ENCODE results near the gene KPTN.

Gene KPTN

GRCh38 chr19:47464675-47465419 lies 19.2 kb downstream of the KPTN start:
- DNase-seq, result no peak

DNA sequence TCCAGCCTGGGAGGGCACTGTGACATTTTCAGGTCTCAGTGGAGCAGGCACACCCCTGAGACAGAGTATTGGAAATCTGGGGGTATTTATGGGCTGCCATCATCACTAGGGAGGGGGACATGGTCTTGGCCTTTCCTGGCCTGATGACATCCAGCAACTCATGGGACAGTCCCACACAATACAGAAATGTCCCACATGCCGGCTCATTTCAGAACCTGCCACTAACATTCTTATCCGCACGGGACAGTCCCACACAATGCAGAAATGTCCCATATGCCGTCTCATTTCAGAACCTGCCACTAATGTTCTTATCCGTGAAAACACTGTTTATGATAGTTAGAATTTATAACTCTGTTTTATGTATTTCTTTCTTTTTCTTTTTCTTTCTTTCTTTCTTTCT lies 22.1 kb downstream of the KPTN start:
- no peak for DNase-seq

GRCh38 chr19:47459477-47459876 lies 24.5 kb downstream of the KPTN start:
- no peak for DNase-seq

DNA sequence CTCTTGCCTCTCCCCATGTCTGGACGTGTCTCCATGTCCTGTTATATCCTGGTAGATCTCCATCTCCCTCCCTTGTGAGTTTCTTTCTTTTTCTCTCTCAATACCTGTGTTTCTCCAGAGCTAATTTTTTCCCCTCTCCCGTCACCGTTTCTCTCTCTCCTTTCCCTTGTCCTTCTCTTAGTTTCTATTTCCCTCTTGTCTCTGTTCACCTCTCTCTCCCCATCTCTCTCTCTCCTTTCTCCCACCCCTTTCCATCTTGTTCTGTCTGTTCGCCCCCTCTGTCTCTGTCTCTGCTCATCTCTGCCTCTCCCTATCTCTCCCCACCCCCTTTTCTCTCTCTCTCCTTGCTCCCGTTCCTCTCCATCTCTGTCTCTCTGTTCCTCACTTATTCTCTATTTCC lies 25.3 kb downstream of the KPTN start:
- DNase-seq, result no peak

GRCh38 chr19:47456721-47457474 lies 27.1 kb downstream of the KPTN start:
- DNase-seq, result no peak

GRCh38 chr19:47450478-47450877 lies 33.5 kb downstream of the KPTN start:
- DNase-seq, result no peak

- no peak for DNase-seq
Measured at GRCh38 chr19:47448360-47448727, 35.7 kb downstream of the KPTN start.

DNA sequence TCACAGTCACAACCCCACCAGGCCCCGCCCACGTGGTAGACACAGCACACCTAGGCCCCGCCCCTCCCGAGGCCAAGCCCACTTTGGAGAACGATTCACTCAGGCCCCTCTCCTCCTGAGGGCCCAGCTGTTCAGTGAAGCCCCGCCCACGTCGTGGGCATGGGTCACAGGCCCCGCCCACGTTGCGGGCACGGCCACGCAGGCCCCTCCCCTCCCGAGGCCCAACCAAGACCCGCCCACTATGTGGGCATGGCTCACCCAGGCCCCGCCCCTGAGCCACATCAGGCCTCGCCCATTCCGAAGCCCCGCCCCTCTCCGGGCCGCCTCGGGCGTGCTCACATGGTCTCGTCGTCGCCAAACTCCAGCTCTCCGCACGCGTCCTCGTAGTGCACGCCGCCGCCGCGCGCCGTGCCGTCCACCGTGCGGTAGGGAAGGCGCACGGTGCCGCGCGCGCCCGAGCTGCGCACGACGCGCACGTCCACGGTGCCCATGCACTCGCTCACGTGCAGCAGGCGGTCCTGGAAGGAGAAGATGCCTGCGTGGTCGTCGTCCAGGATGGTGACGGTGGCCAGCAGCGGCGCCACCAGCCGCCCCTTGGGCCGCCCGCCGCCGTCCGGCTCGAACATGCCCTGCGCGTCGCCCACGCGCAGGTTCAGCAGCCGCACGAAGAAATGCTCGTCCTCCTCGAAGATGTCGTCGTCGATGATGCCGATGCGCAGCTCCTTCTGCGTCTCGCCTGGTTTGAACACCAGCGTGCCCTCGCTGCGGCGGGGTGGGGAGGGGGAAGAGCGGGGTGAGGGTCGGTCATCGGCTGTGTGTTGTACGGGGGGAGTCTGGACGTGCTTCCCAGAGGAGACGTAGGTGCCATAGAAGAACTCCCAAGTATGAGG lies 36.3 kb downstream of the KPTN start:
- peak; percentile 80 for DNase-seq

- peak; percentile 74 for DNase-seq
Measured at GRCh38 chr19:47446534-47447469, 37.2 kb downstream of the KPTN start.

- DNase-seq, result peak; percentile 12
Measured at GRCh38 chr19:47445937-47446402, 38.0 kb downstream of the KPTN start.

DNA sequence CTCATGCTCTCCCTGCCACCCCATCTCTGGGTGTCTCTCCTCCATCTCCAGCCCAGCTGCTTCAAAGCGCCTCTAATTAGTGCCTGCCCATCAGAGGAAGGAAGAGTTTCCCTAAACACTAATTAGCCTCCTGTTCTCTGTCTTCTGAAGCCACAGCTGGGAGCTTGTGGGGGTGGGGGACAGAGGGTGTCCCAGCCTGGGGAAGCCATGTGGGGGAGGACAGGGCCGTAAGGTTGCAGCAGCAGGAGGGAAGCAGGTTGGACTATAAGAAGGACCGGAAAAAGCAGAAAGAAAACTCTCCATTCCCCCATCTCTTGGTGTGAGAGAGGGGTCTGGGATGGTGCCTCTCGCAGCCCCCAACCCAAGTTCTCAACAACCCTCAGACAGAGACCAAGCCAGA lies 38.5 kb downstream of the KPTN start:
- no peak for DNase-seq

GRCh38 chr19:47444388-47444821 lies 39.6 kb downstream of the KPTN start:
- no peak for DNase-seq

DNA sequence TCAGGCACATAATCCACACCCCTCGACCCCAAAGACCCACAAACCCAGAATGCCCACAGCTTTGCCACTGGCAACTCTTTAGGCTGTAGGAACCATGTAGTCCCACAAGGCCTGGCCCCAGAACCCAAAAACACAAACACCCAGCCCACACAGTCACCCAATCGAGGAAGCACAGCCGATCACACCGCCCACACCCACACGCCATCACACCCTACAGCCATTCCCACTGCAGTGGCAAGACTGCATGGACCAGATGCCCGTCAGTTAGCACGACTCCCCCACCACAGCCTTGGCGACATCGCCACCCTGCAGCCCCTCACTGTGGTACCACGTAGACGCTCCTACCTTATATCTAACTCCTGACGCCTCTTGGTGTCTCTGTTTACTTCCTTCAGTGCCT lies 40.7 kb downstream of the KPTN start:
- no peak for DNase-seq

- DNase-seq, result no peak
Measured at GRCh38 chr19:47438793-47439220, 45.2 kb downstream of the KPTN start.

DNA sequence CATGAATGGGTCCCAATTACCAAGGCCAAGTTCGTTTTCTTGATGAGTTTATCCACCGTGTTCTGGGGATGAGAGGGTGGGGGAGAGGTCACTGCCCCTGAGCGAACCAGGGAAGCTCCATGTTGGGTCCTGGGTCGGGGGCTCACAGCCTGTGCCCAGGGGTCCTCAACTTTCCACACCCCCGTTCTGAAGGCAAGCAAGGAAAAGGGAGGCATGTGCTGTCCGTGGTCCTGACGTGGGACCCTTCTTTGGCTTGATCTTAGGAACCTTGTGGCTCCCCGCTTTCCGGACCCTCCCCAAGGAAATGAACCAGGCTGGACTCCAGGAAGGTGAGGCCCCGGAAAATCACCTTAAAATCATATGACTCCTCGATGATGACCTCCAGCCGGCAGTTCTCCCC lies 46.5 kb downstream of the KPTN start:
- no peak for DNase-seq

- peak; percentile 51 for DNase-seq
Measured at GRCh38 chr19:47436712-47437401, 47.2 kb downstream of the KPTN start.

DNA sequence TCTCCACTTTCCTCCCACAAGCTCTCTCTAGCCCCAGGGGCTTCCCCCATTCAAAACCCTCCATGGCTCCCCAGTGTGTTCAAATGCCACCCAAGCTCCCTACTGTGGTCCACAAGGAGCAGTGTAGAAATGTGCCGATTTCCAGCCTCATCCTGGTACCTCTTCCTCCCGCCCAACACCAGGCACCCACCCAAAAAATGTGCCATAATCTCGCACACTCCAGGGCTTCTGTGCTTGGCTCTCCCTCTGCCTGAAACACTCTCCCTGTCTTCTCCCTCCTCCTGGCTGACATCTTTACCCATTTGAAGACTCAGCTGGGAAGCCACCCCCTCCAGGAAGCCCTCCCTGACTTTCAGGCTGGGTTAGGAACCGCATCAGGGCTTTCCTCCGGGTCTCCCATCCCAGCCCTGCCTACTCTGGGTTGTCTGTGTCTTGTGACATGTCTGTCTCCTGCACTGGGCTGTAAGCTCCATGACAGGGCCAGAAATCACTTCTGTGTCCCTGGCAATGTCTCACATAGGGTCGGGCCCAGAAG lies 48.1 kb downstream of the KPTN start:
- DNase-seq, result no peak

GRCh38 chr19:47435196-47435595 lies 48.8 kb downstream of the KPTN start:
- no peak for DNase-seq

DNA sequence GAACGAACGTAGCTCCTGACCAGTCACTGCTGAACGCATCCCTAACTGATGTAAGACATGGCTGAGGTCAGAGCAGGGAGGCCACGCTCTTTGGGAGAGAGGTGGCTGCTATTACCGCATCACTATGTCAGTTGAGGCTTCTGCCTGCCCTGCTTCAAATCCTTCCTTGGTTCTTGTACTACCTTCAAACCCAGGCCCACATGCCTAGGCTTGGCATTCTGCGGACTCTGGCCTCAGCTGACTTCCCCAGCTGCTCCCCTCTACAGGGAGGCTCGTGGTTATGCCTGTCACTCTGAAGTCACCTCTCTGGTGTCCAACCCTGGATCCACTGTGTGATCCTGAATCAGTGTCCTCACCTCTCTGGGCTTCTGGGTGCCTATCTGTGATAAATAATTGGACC lies 49.9 kb downstream of the KPTN start:
- DNase-seq, result no peak

GRCh38 chr19:47433121-47433520 lies 50.9 kb downstream of the KPTN start:
- DNase-seq, result no peak

DNA sequence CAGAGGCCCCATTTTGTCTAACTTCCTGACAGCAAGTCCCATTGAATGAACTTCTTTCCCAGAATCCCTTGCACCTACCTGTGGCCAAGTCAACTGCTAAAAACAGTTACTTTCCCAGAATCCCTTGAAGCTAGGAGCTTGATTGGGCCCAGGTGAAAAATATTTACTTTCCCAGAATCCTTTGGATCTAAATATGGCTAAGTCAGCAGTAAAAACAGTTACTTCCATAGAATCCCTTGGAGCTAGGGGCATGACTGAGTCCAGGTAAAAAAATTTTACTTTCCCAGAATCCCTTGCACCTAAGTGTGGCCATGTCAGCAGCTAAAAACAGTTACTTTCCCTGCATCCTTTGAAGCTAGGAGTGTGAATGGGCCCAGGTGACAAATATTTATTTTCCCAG lies 51.5 kb downstream of the KPTN start:
- no peak for DNase-seq

All from SHP77 treated with DMSO at 0.1 percent for 48 hours (cell line).